NCI-H345 treated with DMSO at 0.1 percent for 48 hours (cell line): ENCODE results near the gene NCR3LG1.

ENCODE experiments used
- DNase-seq: peaks from one replicate; lab custom pipeline; 2025; ENCODE audit not compliant: unreplicated experiment; lab: John Stamatoyannopoulos, UW

The NCR3LG1 gene

DNA sequence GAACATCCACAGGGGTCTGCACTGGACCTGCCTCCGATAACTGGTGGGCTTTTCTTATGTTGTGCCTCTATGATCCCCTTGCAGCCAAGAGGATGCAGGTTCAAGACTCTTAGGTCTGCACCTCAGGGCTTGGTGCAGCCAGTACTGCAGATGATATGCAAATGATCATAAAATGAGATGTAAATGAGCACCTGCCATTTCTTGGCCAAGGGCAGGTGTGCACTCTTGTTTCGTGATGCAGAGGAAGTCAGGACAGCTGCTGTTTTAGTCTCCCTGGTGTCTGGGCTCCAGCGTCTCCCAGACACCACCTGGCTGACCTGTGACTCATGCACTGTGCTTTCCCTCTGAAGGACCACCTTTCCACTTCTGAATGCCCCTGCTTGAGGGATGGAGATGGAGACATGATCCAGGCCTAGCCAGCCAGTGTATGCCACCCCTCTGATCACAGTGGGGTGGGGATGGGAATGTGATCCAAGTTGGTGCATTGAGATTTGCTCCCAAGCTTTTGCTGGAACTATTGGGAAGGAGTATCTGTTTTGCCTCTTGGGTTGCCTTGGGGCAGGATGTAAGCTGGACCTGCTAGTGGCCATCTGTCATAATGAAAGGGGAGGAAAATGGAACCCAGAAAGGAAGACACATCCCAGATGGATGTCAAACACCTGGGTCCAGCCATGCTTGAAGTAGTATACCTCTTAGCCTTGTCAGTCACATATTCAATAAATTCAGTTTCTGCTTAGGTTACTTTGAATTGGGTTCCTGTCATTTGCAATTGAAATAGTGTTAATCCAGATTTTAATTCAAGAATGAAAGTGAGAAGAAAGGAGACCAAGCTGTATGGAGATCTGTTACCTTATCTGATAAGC is 40.1 kb downstream of the NCR3LG1 start:
- DNase-seq = no peak

- DNase-seq = no peak
These were observed 41.3 kb downstream of the NCR3LG1 start for GRCh38 chr11:17392872-17393271.

GRCh38 chr11:17393472-17393871 is 41.9 kb downstream of the NCR3LG1 start:
- no peak for DNase-seq

DNA sequence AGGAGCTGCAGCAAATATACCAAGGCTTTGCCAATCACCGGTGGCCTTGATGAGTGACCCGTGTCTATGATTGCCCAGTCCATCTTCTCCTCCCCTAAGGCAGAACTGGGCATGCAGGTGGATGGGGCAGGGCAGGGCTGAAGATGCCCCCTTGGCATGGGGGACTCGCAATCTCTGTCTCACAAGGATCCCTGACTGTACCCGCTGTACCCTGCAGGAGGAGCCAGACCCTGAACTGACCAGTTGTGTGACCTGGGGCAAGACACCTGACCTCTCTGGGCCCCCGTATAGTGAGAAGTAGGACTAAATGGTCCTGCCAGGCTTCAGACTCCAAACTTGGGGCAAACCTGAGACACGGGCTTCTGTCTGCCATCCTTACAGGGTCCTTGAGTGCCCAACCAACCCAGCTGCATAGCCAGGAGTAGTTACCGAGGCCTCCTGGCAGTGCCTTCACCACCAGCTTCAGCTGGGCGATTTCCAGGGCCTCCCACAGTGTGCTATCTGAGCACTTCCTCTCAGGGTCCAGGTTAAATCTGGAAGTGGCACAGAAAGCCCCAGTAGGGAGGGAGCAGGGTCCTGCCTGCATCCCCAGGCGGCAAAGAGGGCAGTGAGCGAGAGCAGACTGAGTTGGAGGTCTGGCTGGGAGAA is 43.3 kb downstream of the NCR3LG1 start:
- no peak for DNase-seq

DNA sequence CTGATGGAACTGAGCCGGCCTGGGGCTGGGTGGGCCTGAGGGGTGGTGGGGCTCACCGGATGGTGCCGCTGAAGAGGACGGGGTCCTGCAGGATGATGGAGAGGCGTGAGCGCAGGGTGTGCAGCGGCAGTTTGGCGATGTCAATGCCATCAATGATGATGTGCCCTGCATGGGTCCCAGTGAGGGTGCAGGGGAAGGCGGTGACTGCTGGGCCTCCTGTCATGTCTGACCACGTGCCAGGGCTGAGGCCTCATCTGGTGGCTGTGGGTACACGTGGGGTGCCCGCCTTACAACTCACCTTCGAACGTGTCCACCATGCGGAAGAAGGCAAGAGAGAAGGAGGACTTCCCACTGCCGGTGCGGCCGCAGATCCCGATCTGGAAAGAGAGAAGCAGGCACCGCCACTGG is 44.0 kb downstream of the NCR3LG1 start:
- DNase-seq = peak; percentile 99

GRCh38 chr11:17395978-17396377 is 44.4 kb downstream of the NCR3LG1 start:
- no peak for DNase-seq

DNA sequence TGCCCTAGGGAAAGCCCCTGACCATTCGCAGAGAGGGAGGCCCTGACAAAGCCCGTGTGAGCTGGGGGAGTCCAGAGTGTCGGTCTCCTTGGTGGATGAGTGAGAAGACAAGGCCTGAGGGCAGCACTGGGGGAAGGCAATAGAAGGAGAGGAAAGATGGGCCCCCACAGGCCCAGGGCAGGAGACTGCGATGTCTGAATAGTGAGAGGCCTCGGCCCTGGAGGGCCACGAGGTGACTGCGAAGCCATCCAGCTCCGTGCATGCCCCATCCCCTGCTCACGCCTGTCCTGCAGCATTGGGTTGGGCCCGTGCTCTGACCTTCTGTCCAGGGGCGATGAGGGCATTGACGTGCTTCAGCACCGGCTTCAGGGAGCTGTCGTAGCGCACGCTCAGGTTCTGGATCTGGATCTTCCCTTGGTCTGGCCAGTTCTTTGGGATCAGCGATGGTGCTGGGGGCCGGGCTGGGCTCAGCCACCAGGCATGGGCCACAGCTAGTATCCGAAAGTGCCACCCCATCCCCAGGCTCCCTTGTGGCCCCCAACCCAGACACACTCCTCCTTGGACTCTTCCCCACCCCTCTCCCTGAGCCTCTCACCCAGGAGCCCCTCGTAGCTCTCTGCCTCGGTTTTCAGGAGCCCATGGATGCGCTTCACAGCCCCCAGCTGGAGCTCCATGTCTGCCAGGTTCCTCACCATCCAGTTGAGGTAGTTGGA is 45.2 kb downstream of the NCR3LG1 start:
- no peak for DNase-seq

GRCh38 chr11:17397311-17398002 is 45.9 kb downstream of the NCR3LG1 start:
- DNase-seq = no peak

DNA sequence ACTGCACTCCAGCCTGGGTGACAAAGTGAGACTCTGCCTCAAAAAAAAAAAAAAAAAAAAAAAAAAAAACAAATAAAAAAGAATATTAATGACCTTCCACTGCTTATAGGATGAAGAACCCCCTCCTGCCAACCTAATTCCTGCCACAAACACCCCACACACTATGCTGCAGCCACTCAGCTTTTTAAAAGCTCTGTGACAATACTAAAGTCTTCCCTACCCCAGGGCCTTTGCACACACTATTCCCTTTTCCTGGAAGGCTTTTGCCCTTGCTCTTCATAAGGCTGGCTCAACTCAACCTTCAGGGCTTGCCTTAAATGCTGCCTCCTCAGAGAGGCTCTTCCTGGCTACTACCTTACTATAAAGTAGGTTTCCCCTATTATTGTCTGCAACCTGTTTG is 47.6 kb downstream of the NCR3LG1 start:
- DNase-seq = no peak

DNA sequence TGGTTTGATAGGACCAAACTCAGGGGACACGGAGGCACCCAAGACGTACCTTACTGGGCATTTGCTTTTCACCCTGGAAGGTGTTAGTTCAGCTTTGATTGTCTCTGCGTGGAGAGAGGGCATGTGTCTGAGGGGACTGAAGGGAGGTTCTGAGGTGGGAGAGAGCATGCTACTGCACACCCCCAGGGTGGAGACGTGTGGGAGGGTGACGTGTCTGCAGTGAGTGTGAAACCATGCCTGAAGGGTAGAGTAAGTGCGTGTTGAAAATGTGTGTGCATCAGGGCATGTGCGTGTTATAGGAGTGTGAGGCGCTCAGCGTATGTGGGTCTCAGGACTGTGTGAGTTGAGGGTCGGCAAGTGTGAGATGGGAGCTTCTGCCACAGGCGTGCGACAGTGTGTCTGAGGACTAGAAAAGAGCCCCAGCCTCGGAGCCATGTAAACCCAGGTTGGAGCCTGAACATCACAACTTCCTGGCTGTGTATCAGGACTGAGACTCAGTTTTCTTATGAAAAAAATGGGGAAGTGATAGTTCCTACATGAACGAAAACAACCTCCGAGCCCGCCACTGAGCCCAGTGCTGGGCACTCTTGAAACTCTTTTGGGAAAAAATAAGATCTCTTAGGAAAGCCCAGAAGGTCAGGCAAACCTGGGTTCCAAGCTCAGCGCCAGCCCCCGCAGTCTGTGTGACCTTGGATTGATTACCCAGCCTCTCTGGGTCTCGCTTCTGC is 48.6 kb downstream of the NCR3LG1 start:
- no peak for DNase-seq

DNA sequence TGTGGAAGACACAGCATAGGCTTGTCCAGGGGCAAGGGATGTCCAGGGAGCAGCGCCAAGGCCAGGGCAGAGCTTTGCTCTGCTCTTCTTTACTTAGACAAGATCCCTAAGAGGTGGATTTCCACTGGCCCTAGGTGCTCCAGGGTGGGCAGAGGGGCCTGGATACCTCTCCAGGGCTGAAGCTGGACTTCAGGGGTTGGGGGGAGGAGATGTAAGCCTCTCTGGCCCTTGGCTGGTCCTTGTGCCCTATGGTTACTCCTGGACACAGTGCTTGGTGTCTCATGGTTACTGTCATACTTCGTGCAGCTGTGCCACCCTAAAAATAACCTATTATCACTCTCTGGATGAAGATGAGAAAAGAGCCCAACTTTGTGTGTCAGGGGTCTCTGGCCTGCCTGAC is 49.7 kb downstream of the NCR3LG1 start:
- DNase-seq = no peak

GRCh38 chr11:17401841-17402240 is 50.2 kb downstream of the NCR3LG1 start:
- DNase-seq = no peak

GRCh38 chr11:17402486-17402885 is 50.9 kb downstream of the NCR3LG1 start:
- DNase-seq = no peak

DNA sequence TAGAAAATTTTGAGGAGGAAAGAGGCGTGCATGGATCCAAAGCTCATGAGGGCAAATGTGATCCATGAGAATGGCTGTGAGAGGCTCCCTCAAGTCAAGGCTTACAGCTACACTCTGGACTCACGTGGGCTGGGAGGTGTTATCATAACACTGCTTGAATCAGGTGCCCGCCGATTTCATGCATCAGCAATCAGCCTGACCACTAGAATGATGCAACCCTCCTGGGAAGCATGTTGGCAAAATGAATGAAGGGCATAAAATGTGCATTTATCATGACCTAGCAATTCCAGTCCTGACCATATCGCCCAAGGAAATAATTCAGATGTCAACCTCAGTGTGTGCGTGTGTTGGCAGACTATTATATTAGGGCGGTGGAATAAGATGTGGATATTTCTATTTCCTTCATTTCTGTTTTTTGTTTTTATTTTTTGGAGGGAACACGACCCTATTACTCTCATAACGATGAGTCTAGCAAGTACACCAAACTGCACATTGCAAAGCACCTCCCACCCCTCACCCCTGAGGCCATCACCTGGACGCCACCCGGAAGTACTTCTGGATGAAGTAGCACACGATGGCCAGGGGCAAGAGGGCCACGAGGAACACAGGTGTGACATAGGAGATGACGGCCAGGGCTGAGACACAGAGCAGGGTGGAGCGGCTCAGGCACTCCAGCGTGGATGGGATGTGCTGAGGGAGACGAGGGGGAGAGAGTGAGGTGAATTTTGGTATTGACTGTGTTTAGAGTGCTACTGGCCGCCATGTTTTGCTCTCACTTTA is 52.6 kb downstream of the NCR3LG1 start:
- DNase-seq = no peak

GRCh38 chr11:17405232-17406005 is 53.8 kb downstream of the NCR3LG1 start:
- DNase-seq = no peak

- no peak for DNase-seq
These were observed 54.6 kb downstream of the NCR3LG1 start for GRCh38 chr11:17406082-17406817.

DNA sequence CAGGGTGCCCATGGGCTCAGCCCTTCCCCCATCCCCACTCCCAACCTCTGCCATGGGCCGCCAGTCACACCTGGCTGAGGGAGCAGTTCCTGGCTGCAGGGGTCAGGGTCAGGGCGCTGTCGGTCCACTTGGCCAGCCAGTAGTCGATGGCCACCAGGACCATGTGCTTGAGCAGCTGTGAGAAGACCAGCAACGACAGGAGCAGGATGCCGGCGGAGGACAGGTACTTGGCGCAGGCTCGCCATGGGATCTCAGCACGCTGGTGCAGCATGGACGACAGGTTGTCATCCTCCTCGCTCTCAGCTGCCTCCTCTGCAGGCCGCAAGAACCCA is 55.2 kb downstream of the NCR3LG1 start:
- DNase-seq = no peak

DNA sequence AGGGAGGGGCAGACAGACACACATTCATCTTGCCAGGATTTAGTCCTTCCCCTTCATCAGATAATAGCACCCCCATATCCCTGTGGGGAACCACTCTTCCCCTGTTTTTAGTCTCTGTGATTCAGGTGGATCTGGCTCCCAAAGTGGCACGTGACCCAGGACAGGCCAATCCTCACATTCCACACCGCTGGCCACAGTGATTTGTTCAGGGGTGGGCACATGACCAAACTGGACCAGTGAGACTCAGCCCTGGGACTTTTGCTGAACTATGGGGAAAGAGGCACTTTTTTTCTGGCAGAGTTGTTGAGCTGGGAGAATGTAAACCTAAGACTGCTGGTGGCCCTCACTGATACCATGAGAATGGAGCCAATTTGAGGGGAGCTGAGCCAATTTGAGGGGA is 56.0 kb downstream of the NCR3LG1 start:
- no peak for DNase-seq

GRCh38 chr11:17408026-17408425 is 56.4 kb downstream of the NCR3LG1 start:
- DNase-seq = no peak
